Peyer's patch (tissue), 4 donors: Measurements from ENCODE around the gene RSBN1L. TPM values are rescaled to one million over a fixed set of nuclear protein-coding genes. Genes with fewer than 3 reads are reported as not detected.

Experiments used
- DNase-seq, 3 donors: peaks; one replicate each; pipeline ENCODE4 v3.0.0-alpha.2; 2017 to 2019
- H3K27ac ChIP-seq, 4 donors: fragments of 200-600 bp; sonication (generic); one replicate each; pipeline ENCODE4 v1.5.1; 2016 to 2019
- H3K27me3 ChIP-seq, 2 donors: fragments of 200-600 bp; sonication (generic); one replicate each; pipeline ENCODE4 v1.5.1; 2019
- H3K36me3 ChIP-seq, 3 donors: fragments of 200-600 bp; sonication (generic); one replicate each; pipeline ENCODE4 v1.5.1; 2016 to 2019
- H3K4me1 ChIP-seq, 4 donors: fragments of 200-600 bp; sonication (generic); one replicate each; pipeline ENCODE4 v1.5.1; 2016 to 2019
- H3K4me3 ChIP-seq, 4 donors: fragments of 200-600 bp; sonication (generic); 1 replicate in 3 of 4; 2 replicates in 1 of 4; pipeline ENCODE4 v1.5.1; 2016 to 2019; ENCODE audit warnings: mild to moderate bottlenecking in 1 of 4
- H3K9me3 ChIP-seq, 4 donors: fragments of 200-600 bp; sonication (generic); one replicate each; pipeline ENCODE4 v1.5.1; 2016 to 2019; ENCODE audit warnings: mild to moderate bottlenecking in 1 of 4
- POLR2A ChIP-seq, 2 donors: fragments of 450-650 bp; IDR thresholded peaks; one replicate each; pipeline ENCODE4 v1.5.1; 2017; ENCODE audit warnings: antibody characterized with exemption in 2 of 2, mild to moderate bottlenecking in 2 of 2, moderate library complexity in 2 of 2
- total RNA-seq, 4 donors: library from RNA; depleted of rRNA; stranded (reverse); fragments of >200 nt; gene quantifications; one replicate each; pipeline ENCODE4 v1.1.0, GENCODE V29; 2016
- TF ChIP-seq, protein P1 (sequence below), 6 experiments: fragments of 450-650 bp in 4 of 6; fragments of 200-600 bp in 2 of 6; sonication (generic) in 1 of 6; IDR thresholded peaks; one replicate each; pipeline ENCODE4 v1.5.1; 2017 to 2019; ENCODE audit warnings: antibody characterized with exemption in 6 of 6, mild to moderate bottlenecking in 3 of 6, moderate library complexity in 1 of 6

RSBN1L gene
- total RNA-seq, 4 donors from 2014 or later, result 18.9 to 57.8 (median 23.6) TPM

DNA sequence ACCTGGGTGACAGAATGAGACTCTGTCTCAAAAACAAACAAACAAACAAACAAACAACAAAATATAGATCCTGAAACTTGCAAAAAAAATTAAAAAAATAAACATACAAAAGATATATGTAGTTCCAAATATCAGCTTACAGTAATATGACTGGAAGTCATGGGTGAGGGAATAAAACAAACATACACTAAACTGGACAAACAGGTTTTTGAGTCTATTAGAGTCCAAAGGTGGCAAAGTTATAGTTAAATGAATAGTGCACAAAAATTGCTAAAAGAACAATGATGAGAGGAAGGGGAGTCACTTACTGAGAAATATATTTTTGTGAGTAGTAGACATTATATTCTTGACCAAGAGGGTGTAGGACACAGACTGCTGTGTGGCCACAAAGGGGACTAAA, 16.7 kb upstream of the RSBN1L start:
- no peak for DNase-seq
- Histone ChIP-seq H3K9me3 (no peaks in the 10 kb centered on the region), H3K27me3 (no peaks in the 10 kb centered on the region), H3K36me3 (peaks cover 0 to 18% (median 0%) of the 10 kb centered on the region in 3 donors), H3K27ac (peak overlapping the region in 3 of 4 donors; percentile 7 to 79 (median 61)), H3K4me3 (no peak overlapping the region), H3K4me1 (peaks cover 0 to 18% (median 0%) of the 10 kb centered on the region in 4 donors)
- TF ChIP-seq, protein P1, sequence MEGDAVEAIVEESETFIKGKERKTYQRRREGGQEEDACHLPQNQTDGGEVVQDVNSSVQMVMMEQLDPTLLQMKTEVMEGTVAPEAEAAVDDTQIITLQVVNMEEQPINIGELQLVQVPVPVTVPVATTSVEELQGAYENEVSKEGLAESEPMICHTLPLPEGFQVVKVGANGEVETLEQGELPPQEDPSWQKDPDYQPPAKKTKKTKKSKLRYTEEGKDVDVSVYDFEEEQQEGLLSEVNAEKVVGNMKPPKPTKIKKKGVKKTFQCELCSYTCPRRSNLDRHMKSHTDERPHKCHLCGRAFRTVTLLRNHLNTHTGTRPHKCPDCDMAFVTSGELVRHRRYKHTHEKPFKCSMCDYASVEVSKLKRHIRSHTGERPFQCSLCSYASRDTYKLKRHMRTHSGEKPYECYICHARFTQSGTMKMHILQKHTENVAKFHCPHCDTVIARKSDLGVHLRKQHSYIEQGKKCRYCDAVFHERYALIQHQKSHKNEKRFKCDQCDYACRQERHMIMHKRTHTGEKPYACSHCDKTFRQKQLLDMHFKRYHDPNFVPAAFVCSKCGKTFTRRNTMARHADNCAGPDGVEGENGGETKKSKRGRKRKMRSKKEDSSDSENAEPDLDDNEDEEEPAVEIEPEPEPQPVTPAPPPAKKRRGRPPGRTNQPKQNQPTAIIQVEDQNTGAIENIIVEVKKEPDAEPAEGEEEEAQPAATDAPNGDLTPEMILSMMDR (IDR thresholded peaks at IDR 0.05), result no peak

DNA sequence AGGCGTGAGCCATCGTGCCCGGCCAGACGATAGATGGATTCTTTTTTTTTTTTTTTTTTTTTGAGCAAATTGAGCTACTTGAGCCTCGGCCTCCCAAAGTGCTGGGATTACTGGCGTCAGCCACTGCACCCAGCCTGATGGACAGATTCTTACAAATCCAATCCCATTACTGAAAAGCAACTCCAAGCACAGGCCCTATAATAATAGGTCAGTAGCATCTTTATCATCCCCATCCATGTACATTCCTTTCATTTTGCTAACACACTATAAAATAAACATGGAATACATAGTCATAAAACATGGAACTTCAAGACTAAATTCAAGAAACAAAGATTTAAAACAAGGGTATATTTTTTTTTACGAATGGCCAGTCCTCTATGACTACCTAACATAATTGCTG, 16.0 kb upstream of the RSBN1L start:
- Histone ChIP-seq H3K4me3 (no peak overlapping the region), H3K9me3 (no peaks in the 10 kb centered on the region), H3K4me1 (peaks cover 0 to 21% (median 2%) of the 10 kb centered on the region in 4 donors), H3K27ac (no peak overlapping the region), H3K36me3 (peaks cover 0 to 18% (median 0%) of the 10 kb centered on the region in 3 donors), H3K27me3 (no peaks in the 10 kb centered on the region)
- no peak for TF ChIP-seq POLR2A (IDR thresholded peaks at IDR 0.05)
- TF ChIP-seq, protein P1 (IDR thresholded peaks at IDR 0.05), result no peak
- no peak for DNase-seq

DNA sequence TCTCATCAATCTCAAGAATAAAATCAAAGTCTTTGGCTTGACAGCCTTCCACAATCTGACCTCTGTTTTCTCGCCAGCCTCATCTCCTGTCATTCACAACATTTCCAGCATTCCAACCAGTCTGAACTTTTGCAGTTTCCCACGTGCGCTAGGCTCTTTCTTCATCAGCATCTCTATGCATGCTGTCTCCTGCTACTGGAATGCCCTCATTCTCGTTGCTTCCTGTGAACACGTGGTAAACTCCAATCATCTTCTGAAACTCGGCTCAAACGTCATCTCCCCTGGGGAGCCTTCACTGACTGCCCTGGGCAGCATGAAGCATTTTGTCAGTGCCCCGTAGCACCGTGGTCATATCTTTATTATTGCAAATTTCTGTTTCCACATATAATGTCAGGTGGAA, 12.2 kb upstream of the RSBN1L start:
- H3K27me3 ChIP-seq, result no peaks in the 10 kb centered on the region
- no peak for TF ChIP-seq POLR2A (IDR thresholded peaks at IDR 0.05)
- TF ChIP-seq, protein P1 (IDR thresholded peaks at IDR 0.05), result no peak
- H3K9me3 ChIP-seq, result no peaks in the 10 kb centered on the region
- no peak for DNase-seq
- H3K4me1 ChIP-seq, result peaks cover 0 to 54% (median 14%) of the 10 kb centered on the region in 4 donors
- no peak overlapping the region for H3K4me3 ChIP-seq
- H3K27ac ChIP-seq, result no peak overlapping the region
- H3K36me3 ChIP-seq, result peaks cover 0 to 18% (median 0%) of the 10 kb centered on the region in 3 donors

DNA sequence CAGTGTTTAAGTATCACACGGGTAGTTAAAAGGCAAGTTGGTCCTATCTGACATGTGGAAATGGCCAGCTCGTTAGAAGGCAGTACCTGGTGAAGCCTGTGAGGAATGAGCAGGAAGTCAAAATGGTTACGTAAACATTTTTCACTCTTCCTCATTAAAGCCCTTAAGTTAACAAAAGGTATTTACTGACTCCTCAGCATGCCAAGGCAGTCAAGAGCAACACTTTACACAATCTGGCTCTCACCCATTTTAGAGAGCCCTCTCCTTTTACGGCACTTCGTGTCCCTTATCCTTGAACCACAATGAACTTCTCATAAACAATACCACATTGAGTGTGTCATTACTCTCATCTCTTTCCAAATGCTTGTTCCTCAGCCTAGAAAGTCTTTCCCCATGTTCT, 11.0 kb upstream of the RSBN1L start:
- H3K9me3 ChIP-seq, result no peaks in the 10 kb centered on the region
- TF ChIP-seq, protein P1 (IDR thresholded peaks at IDR 0.05), result peak in 3 of 6 experiments; percentile 35 to 47 (median 39)
- no peak for TF ChIP-seq POLR2A (IDR thresholded peaks at IDR 0.05)
- H3K27ac ChIP-seq, result peak overlapping the region in 3 of 4 donors; percentile 16 to 71 (median 37)
- H3K27me3 ChIP-seq, result no peaks in the 10 kb centered on the region
- no peak for DNase-seq
- peak overlapping the region in 1 of 4 donors; percentile 28 for H3K4me3 ChIP-seq
- peaks cover 0 to 18% (median 0%) of the 10 kb centered on the region in 3 donors for H3K36me3 ChIP-seq
- H3K4me1 ChIP-seq, result peaks cover 0 to 55% (median 14%) of the 10 kb centered on the region in 4 donors

DNA sequence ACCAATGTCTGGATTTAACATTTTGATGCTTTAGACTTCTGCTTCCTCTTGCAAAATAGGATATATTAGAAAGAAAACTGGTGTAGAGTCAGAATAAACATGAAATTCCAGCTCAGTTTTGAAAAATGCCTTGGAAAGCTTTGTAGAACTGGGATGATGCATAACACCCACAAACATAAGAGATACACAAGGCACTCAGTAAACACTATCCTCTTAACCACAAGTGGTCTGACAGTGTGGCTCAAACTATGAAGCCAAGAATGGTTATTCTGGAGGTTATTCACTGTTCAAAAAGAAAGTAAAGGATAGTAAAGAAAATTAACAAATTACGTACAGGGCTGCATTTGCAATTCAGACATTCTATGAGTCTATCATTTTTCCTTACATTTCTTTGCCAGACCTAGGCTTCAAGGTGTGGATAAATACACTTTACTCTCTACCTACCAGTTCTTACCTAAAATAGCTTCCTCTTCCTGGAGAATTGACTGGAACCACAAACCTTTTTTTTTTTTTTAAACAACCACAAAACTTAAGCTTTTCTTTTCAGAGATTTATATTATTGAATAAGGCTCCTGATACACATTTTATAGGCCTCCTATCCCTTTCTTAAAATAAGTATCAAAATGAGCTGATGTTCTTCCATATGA, 9.0 kb upstream of the RSBN1L start:
- no peaks in the 10 kb centered on the region for H3K9me3 ChIP-seq
- H3K27me3 ChIP-seq, result no peaks in the 10 kb centered on the region
- H3K4me3 ChIP-seq, result no peak overlapping the region
- peak overlapping the region in 2 of 4 donors; percentile 9 to 22 for H3K27ac ChIP-seq
- H3K4me1 ChIP-seq, result peaks cover 0 to 57% (median 14%) of the 10 kb centered on the region in 4 donors
- TF ChIP-seq POLR2A (IDR thresholded peaks at IDR 0.05), result no peak
- TF ChIP-seq, protein P1 (IDR thresholded peaks at IDR 0.05), result no peak
- no peak for DNase-seq
- H3K36me3 ChIP-seq, result peaks cover 0 to 11% (median 0%) of the 10 kb centered on the region in 3 donors
